Prostate gland (tissue), 2 donors: ENCODE results near the gene LDHAL6B.
A peak's percentile ranks its signal among the peaks of the same experiment; 100 is the strongest.

Experiments used
- POLR2AphosphoS5 ChIP-seq: sonication (generic); formaldehyde crosslinking; IDR thresholded peaks from one replicate; pipeline ENCODE4 v1.6.1; 2017; ENCODE audit warnings: antibody characterized with exemption
- TF ChIP-seq, protein P1 (sequence below), 4 experiments: fragments of 200-600 bp in 2 of 4; fragments of 450-650 bp in 2 of 4; sonication (generic) in 2 of 4; IDR thresholded peaks; 1 replicate in 3 of 4; 2 replicates in 1 of 4; pipeline ENCODE4 v1.5.1; 2016 to 2019; ENCODE audit warnings: antibody characterized with exemption in 4 of 4, mild to moderate bottlenecking in 2 of 4, moderate library complexity in 2 of 4

DNA sequence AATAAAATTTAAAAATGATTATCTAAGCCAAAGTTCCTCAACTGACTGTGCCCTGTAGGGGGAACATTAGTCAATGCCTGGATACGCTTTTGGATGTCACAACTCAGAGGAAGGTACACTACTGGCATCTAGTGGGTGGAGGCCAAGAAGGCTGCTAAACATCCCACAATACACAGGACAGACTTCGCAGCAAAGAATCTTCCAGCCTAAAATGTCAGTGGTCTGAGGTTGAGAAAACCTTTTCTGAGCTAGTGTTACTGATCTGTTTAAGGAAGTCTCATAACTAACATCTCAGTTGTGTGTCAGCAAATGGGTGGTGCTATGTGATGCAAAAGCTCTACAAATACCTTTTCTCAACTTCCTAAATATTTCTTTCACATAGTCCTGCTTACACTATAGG is 20.9 kb upstream of the LDHAL6B start:
- TF ChIP-seq, protein P1, sequence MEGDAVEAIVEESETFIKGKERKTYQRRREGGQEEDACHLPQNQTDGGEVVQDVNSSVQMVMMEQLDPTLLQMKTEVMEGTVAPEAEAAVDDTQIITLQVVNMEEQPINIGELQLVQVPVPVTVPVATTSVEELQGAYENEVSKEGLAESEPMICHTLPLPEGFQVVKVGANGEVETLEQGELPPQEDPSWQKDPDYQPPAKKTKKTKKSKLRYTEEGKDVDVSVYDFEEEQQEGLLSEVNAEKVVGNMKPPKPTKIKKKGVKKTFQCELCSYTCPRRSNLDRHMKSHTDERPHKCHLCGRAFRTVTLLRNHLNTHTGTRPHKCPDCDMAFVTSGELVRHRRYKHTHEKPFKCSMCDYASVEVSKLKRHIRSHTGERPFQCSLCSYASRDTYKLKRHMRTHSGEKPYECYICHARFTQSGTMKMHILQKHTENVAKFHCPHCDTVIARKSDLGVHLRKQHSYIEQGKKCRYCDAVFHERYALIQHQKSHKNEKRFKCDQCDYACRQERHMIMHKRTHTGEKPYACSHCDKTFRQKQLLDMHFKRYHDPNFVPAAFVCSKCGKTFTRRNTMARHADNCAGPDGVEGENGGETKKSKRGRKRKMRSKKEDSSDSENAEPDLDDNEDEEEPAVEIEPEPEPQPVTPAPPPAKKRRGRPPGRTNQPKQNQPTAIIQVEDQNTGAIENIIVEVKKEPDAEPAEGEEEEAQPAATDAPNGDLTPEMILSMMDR (IDR thresholded peaks at IDR 0.05), result peak in 1 of 4 experiments; percentile 42
- no peak for TF ChIP-seq POLR2AphosphoS5
